Measurements from ENCODE around the gene PHACTR3.

Gene PHACTR3

GRCh38 chr20:59812286-59813125 is 208.2 kb downstream of the PHACTR3 start:
- DNase-seq (ENCODE audit: low read depth, low spot score): no peak
- H3K4me3 ChIP-seq (ENCODE audit: low read length): no peak overlapping the region

GRCh38 chr20:59813126-59813947 is 209.0 kb downstream of the PHACTR3 start:
- DNase-seq (ENCODE audit: low read depth, low spot score): no peak
- H3K4me3 ChIP-seq (ENCODE audit: low read length): no peak overlapping the region

GRCh38 chr20:59813948-59814839 is 209.9 kb downstream of the PHACTR3 start:
- H3K4me3 ChIP-seq (ENCODE audit: low read length): no peak overlapping the region
- DNase-seq (ENCODE audit: low read depth, low spot score): no peak

GRCh38 chr20:59814840-59815340 is 210.6 kb downstream of the PHACTR3 start:
- H3K4me3 ChIP-seq (ENCODE audit: low read length): no peak overlapping the region
- DNase-seq (ENCODE audit: low read depth, low spot score): no peak

- DNase-seq (ENCODE audit: low read depth, low spot score): no peak
- no peak overlapping the region for H3K4me3 ChIP-seq (ENCODE audit: low read length)
Observed at GRCh38 chr20:59816146-59816738, 211.9 kb downstream of the PHACTR3 start.

- H3K4me3 ChIP-seq (ENCODE audit: low read length): no peak overlapping the region
- DNase-seq (ENCODE audit: low read depth, low spot score): no peak
Observed at GRCh38 chr20:59817406-59817805, 213.1 kb downstream of the PHACTR3 start.

- no peak for DNase-seq (ENCODE audit: low read depth, low spot score)
- H3K4me3 ChIP-seq (ENCODE audit: low read length): no peak overlapping the region
Observed at GRCh38 chr20:59817846-59818615, 213.7 kb downstream of the PHACTR3 start.

GRCh38 chr20:59818911-59819310 is 214.6 kb downstream of the PHACTR3 start:
- H3K4me3 ChIP-seq (ENCODE audit: low read length): no peak overlapping the region
- no peak for DNase-seq (ENCODE audit: low read depth, low spot score)

- H3K4me3 ChIP-seq (ENCODE audit: low read length): no peak overlapping the region
- DNase-seq (ENCODE audit: low read depth, low spot score): no peak
Observed at GRCh38 chr20:59819496-59820203, 215.3 kb downstream of the PHACTR3 start.

GRCh38 chr20:59820204-59821041 is 216.1 kb downstream of the PHACTR3 start:
- no peak for DNase-seq (ENCODE audit: low read depth, low spot score)
- no peak overlapping the region for H3K4me3 ChIP-seq (ENCODE audit: low read length)

- H3K4me3 ChIP-seq (ENCODE audit: low read length): no peak overlapping the region
- DNase-seq (ENCODE audit: low read depth, low spot score): no peak
Observed at GRCh38 chr20:59821201-59821600, 216.9 kb downstream of the PHACTR3 start.

GRCh38 chr20:59821788-59822187 is 217.4 kb downstream of the PHACTR3 start:
- no peak overlapping the region for H3K4me3 ChIP-seq (ENCODE audit: low read length)
- DNase-seq (ENCODE audit: low read depth, low spot score): no peak

- no peak overlapping the region for H3K4me3 ChIP-seq (ENCODE audit: low read length)
- DNase-seq (ENCODE audit: low read depth, low spot score): no peak
Observed at GRCh38 chr20:59822291-59823029, 218.1 kb downstream of the PHACTR3 start.

GRCh38 chr20:59823030-59823423 is 218.7 kb downstream of the PHACTR3 start:
- no peak for DNase-seq (ENCODE audit: low read depth, low spot score)
- no peak overlapping the region for H3K4me3 ChIP-seq (ENCODE audit: low read length)

GRCh38 chr20:59823491-59824259 is 219.3 kb downstream of the PHACTR3 start:
- H3K4me3 ChIP-seq (ENCODE audit: low read length): no peak overlapping the region
- no peak for DNase-seq (ENCODE audit: low read depth, low spot score)
